Transverse colon (tissue), 4 donors: ENCODE data around the gene VWC2. TPM values are rescaled to one million over a fixed set of nuclear protein-coding genes. Genes with fewer than 3 reads are reported as not detected.

Source experiments
- DNase-seq: peaks from one replicate; pipeline ENCODE4 v3.0.0-alpha.2; 2019
- H3K27ac ChIP-seq, 4 donors: fragments of 200-600 bp; sonication (generic); 2 replicates each; pipeline ENCODE4 v1.5.1; 2016 to 2018; ENCODE audit warnings: inconsistent platforms in 4 of 4
- H3K27me3 ChIP-seq: fragments of 200-600 bp; sonication (generic); 2 replicates; pipeline ENCODE4 v1.5.1; 2017; ENCODE audit warnings: inconsistent platforms
- H3K36me3 ChIP-seq, 4 donors: fragments of 200-600 bp; sonication (generic); 2 replicates each; pipeline ENCODE4 v1.5.1; 2017 to 2019; ENCODE audit warnings: inconsistent platforms in 4 of 4
- H3K4me1 ChIP-seq, 4 donors: fragments of 200-600 bp; sonication (generic); 2 replicates each; pipeline ENCODE4 v1.5.1; 2017 to 2020; ENCODE audit warnings: inconsistent platforms in 4 of 4
- H3K4me3 ChIP-seq, 4 donors: fragments of 200-600 bp; sonication (generic); 1 replicate in 1 of 4; 2 replicates in 3 of 4; pipeline versions ENCODE4 v1.5.1 to v1.6.1; 2017 to 2019; ENCODE audit warnings: inconsistent platforms in 4 of 4
- H3K9me3 ChIP-seq, 2 donors: fragments of 200-600 bp; sonication (generic); 2 replicates each; pipeline ENCODE4 v1.5.1; 2017 to 2019; ENCODE audit warnings: inconsistent platforms in 2 of 2
- CTCF ChIP-seq, 5 experiments: fragments of 200-600 bp in 3 of 5; fragments of 450-650 bp in 2 of 5; sonication (generic) in 3 of 5; IDR thresholded peaks; 1 replicate in 2 of 5; 2 replicates in 3 of 5; pipeline ENCODE4 v1.5.1; 2016 to 2017; ENCODE audit warnings: antibody characterized with exemption in 5 of 5, inconsistent platforms in 3 of 5, mild to moderate bottlenecking in 2 of 5, moderate library complexity in 1 of 5
- EP300 ChIP-seq: sonication (generic); formaldehyde crosslinking; IDR thresholded peaks from one replicate; pipeline ENCODE4 v1.6.1; 2017; ENCODE audit warnings: antibody characterized with exemption, low read depth
- POLR2A ChIP-seq: fragments of 450-650 bp; IDR thresholded peaks from one replicate; pipeline ENCODE4 v1.6.1; 2016; ENCODE audit warnings: antibody characterized with exemption, mild to moderate bottlenecking, moderate library complexity
- POLR2AphosphoS5 ChIP-seq, 3 donors: sonication (generic); formaldehyde crosslinking; IDR thresholded peaks; one replicate each; pipeline ENCODE4 v1.6.1; 2016; ENCODE audit warnings: antibody characterized with exemption in 3 of 3
- WGBS, 2 donors: methylation state at CpG; one replicate each; pipeline ENCODE4 v1.1.5; 2018; ENCODE audit warnings: low coverage in 1 of 2; 5-methylcytosine and 5-hydroxymethylcytosine counted together
- in situ Hi-C, 4 donors: fragments of 200-750 bp; cut with MboI; loops; one replicate each; pipeline versions ENCODE4 v1.15.0 to v1.15.1; 2017; ENCODE audit warnings: low sequenced_read_pairs in 3 of 4, low pct_ligation_motif_present in 1 of 4, low pct_unique_long_range_greater_than_20kb in 1 of 4
- intact Hi-C: fragments of 100-400 bp; cut with DNase I; formaldehyde crosslinking; loops from one replicate; pipeline ENCODE4 v1.15.1; 2023; ENCODE audit warnings: low total_unique reads
- total RNA-seq, 4 donors: library from RNA; depleted of rRNA; stranded (reverse); fragments of >200 nt; gene quantifications; one replicate each; pipeline ENCODE4 v1.1.0, GENCODE V29; 2016

Gene VWC2
- total RNA-seq, 4 donors from 2014 or later, result 0.16 to 0.27 TPM; not detected in 2

- Histone ChIP-seq H3K27ac (no peak overlapping the region), H3K36me3 (no peaks in the 10 kb centered on the region), H3K4me1 (no peaks in the 10 kb centered on the region), H3K27me3 (no peaks in the 10 kb centered on the region), H3K9me3 (no peaks in the 10 kb centered on the region), H3K4me3 (no peak overlapping the region)
- in situ Hi-C loops (no loop called here), intact Hi-C loops (no loop called here)
- WGBS, 2 donors, result 63 to 83% methylated on average over 1 to 3 of the region's 3 CpGs
- no peak for DNase-seq
- TF ChIP-seq CTCF (IDR thresholded peaks at IDR 0.05) (no peak), EP300 (no peak), POLR2AphosphoS5 (IDR thresholded peaks at IDR 0.05) (no peak), POLR2A (no peak)
These were observed 9.6 kb upstream of the VWC2 start for GRCh38 chr7:49763791-49764190.

GRCh38 chr7:49766966-49767365 lies 6.5 kb upstream of the VWC2 start:
- no peak for DNase-seq
- Histone ChIP-seq H3K9me3 (no peaks in the 10 kb centered on the region), H3K4me1 (no peaks in the 10 kb centered on the region), H3K27me3 (peaks cover 5% of the 10 kb centered on the region), H3K36me3 (no peaks in the 10 kb centered on the region), H3K27ac (no peak overlapping the region), H3K4me3 (no peak overlapping the region)
- TF ChIP-seq CTCF (IDR thresholded peaks at IDR 0.05), result no peak
- no peak for TF ChIP-seq POLR2AphosphoS5 (IDR thresholded peaks at IDR 0.05)
- TF ChIP-seq EP300, result no peak
- no peak for TF ChIP-seq POLR2A
- in situ Hi-C loops (no loop called here), intact Hi-C loops (no loop called here)
- 67% methylated on average over 1 of the region's 1 CpG; no CpG with 5 or more reads in 1 of the 2 donors for WGBS, 2 donors

GRCh38 chr7:49767719-49768118 lies 5.7 kb upstream of the VWC2 start:
- DNase-seq, result no peak
- TF ChIP-seq CTCF (IDR thresholded peaks at IDR 0.05) (no peak), POLR2A (no peak), EP300 (no peak), POLR2AphosphoS5 (IDR thresholded peaks at IDR 0.05) (no peak)
- WGBS, 2 donors, result 60 to 79% methylated on average over 1 to 5 of the region's 5 CpGs
- Histone ChIP-seq H3K4me1 (peaks cover 0 to under 1% (median 0%) of the 10 kb centered on the region in 4 donors), H3K9me3 (no peaks in the 10 kb centered on the region), H3K36me3 (no peaks in the 10 kb centered on the region), H3K4me3 (no peak overlapping the region), H3K27me3 (peaks cover 13% of the 10 kb centered on the region), H3K27ac (no peak overlapping the region)
- in situ Hi-C loops, result no loop called here
- intact Hi-C loops, result no loop called here

DNA sequence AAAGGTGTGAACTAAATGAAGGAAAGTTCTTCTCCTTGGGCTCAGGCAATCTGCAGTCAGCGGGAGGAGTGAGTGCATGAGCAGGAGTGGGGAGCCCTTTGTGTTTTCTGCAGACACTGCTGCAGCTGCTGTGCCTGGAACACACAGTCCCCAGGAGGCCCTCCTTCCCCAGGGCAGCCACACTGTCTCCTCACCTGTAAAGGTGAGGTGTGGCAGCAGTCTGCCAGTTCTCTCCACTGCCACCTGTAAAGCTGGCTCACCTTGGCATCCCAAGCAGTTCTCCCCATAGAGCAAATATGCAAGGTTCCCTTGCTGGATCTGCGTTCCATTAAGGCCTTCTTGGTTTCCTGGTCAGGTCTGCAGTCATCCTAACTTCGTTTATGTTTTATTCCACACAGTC lies 5.2 kb upstream of the VWC2 start:
- no peak overlapping the region for H3K27ac ChIP-seq

More for the DNA sequence above, 5.2 kb upstream of the VWC2 start:
- no peak for DNase-seq
- Histone ChIP-seq H3K27me3 (peaks cover 18% of the 10 kb centered on the region), H3K36me3 (no peaks in the 10 kb centered on the region), H3K9me3 (no peaks in the 10 kb centered on the region), H3K4me1 (peaks cover 0 to 6% (median 3%) of the 10 kb centered on the region in 4 donors), H3K4me3 (no peak overlapping the region)
- intact Hi-C loops, result no loop called here
- WGBS, 2 donors, result 63 to 80% methylated on average over 1 to 3 of the region's 3 CpGs
- no peak for TF ChIP-seq POLR2A
- no peak for TF ChIP-seq EP300
- TF ChIP-seq POLR2AphosphoS5 (IDR thresholded peaks at IDR 0.05), result no peak
- no peak for TF ChIP-seq CTCF (IDR thresholded peaks at IDR 0.05)
- in situ Hi-C loops, result no loop called here
